ENCODE results near the gene YPEL3.

GRCh38 chr16:30084096-30084815 lies 11.8 kb downstream of the YPEL3 start:
- TF ChIP-seq EZH2phosphoT487 (IDR thresholded peaks at IDR 0.05; ENCODE audit: low read depth, severe bottlenecking, unreplicated experiment) (no peak), CTCF (IDR thresholded peaks at IDR 0.05; ENCODE audit: poor library complexity) (no peak)

All from hepatocyte (in vitro differentiated cells).